AG04450 (cell line): ENCODE data around the gene SCAF4. TPM values are rescaled to one million over a fixed set of nuclear protein-coding genes. Genes with fewer than 3 reads are reported as not detected.

Source experiments
- CTCF ChIA-PET: fragments of 300-600, 350-600 bp; formaldehyde crosslinking; extraction: SDS; loops from one replicate; lab custom pipeline; 2022; ENCODE audit warnings: antibody characterized with exemption, inconsistent platforms; lab: Charles Lee
- POLR2A ChIA-PET: fragments of 350-600 bp; formaldehyde crosslinking; extraction: SDS; loops from one replicate; lab custom pipeline; 2021; ENCODE audit warnings: antibody characterized with exemption, inconsistent platforms; lab: Yijun Ruan, JAX
- DNase-seq: peaks from one replicate; pipeline ENCODE4 v3.0.0-alpha.2; 2011; ENCODE audit warnings: low read depth, low spot score
- H3K27ac ChIP-seq: one replicate; pipeline ENCODE4 v1.5.1; 2012; ENCODE audit warnings: low read depth, low read length, control low read depth
- H3K27me3 ChIP-seq: one replicate; pipeline ENCODE4 v1.6.0; 2012; ENCODE audit warnings: low read length; ENCODE audit not compliant: control insufficient read depth, insufficient read depth
- H3K4me3 ChIP-seq: 2 replicates; pipeline ENCODE4 v1.5.1; 2011; ENCODE audit warnings: mild to moderate bottlenecking, low read depth, low read length, control low read depth
- H3K9me3 ChIP-seq: 2 replicates; pipeline ENCODE4 v1.5.1; 2012; ENCODE audit warnings: low read length; ENCODE audit not compliant: control insufficient read depth, insufficient read depth
- polyA plus RNA-seq: library from polyadenylated mRNA; depleted of rRNA; stranded (reverse); fragments of >200 nt; gene quantifications from 2 replicates; pipeline ENCODE4 v1.2.3, GENCODE V29; 2011
- TF ChIP-seq, protein P1 (sequence below): IDR thresholded peaks from 2 replicates; pipeline ENCODE4 v1.5.1; 2011; ENCODE audit warnings: low read depth, low read length, control low read depth, inconsistent platforms

SCAF4 gene
- polyA plus RNA-seq, 1 experiment: 6.3 TPM

DNA sequence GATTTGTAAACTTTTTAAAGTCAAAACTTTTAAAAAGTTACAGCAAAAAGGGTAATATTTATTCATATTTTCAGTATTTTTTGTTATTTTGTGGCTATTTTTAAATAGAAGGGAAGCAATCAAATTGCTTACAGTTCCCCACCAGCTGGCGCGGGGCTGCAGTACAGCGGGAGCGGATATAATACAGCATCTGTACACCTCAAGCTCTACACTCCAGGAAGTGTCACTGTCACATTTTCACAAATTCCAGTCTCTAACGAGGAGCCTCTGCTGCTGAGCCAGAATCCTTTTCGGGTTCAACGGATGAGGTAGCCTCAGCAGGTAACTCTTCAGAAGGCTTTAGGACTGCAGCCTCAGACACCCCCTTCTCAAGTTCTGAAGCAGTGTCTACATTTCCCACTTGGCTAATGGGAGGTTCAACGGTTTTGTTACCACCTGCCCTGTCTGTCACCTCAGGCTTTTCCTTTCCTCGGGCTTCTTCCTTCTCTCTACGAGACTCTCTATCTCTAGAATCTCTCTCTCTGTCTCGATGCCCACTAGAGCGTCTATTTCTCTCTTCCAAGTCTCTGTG is 60.7 kb downstream of the SCAF4 start:
- H3K4me3 ChIP-seq: no peak overlapping the region
- no peak for DNase-seq
- ChIA-PET CTCF (no interaction called here), POLR2A (interaction anchor here (0.7 kb wide), 1 partner anchor 143 kb away, joined by 8 read pairs; no protein-coding TSS in a partner anchor)
- H3K27ac ChIP-seq: no peak overlapping the region
- no peaks in the 10 kb centered on the region for H3K27me3 ChIP-seq
- TF ChIP-seq, protein P1, sequence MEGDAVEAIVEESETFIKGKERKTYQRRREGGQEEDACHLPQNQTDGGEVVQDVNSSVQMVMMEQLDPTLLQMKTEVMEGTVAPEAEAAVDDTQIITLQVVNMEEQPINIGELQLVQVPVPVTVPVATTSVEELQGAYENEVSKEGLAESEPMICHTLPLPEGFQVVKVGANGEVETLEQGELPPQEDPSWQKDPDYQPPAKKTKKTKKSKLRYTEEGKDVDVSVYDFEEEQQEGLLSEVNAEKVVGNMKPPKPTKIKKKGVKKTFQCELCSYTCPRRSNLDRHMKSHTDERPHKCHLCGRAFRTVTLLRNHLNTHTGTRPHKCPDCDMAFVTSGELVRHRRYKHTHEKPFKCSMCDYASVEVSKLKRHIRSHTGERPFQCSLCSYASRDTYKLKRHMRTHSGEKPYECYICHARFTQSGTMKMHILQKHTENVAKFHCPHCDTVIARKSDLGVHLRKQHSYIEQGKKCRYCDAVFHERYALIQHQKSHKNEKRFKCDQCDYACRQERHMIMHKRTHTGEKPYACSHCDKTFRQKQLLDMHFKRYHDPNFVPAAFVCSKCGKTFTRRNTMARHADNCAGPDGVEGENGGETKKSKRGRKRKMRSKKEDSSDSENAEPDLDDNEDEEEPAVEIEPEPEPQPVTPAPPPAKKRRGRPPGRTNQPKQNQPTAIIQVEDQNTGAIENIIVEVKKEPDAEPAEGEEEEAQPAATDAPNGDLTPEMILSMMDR: no peak
- H3K9me3 ChIP-seq: no peaks in the 10 kb centered on the region

DNA sequence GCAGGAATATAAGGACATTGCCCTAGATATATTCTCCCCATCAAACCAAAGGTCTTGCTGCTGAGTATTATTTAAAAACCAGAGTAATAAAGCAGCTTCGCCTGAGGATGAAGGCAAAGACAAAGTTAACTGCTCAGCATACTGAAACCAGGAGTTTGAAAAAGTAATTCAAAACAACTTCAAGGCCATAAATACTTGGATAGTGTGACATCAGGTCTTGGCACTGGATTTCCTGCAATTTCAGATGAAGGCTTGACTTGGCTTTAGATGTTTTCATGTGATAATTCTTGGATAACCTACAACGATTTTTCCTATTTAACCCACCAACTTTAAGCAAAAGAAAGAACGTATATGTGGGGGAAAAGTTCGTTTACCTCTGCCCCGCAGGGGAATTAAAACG is 61.8 kb downstream of the SCAF4 start:
- CTCF ChIA-PET: interaction anchor here (0.5 kb wide), 1 partner anchor 271 kb away, joined by 3 read pairs; no protein-coding TSS in a partner anchor
- H3K27ac ChIP-seq: no peak overlapping the region
- POLR2A ChIA-PET: no interaction called here
- H3K9me3 ChIP-seq: no peaks in the 10 kb centered on the region
- H3K4me3 ChIP-seq: no peak overlapping the region
- no peak for DNase-seq
- TF ChIP-seq, protein P1: no peak
- H3K27me3 ChIP-seq: no peaks in the 10 kb centered on the region

DNA sequence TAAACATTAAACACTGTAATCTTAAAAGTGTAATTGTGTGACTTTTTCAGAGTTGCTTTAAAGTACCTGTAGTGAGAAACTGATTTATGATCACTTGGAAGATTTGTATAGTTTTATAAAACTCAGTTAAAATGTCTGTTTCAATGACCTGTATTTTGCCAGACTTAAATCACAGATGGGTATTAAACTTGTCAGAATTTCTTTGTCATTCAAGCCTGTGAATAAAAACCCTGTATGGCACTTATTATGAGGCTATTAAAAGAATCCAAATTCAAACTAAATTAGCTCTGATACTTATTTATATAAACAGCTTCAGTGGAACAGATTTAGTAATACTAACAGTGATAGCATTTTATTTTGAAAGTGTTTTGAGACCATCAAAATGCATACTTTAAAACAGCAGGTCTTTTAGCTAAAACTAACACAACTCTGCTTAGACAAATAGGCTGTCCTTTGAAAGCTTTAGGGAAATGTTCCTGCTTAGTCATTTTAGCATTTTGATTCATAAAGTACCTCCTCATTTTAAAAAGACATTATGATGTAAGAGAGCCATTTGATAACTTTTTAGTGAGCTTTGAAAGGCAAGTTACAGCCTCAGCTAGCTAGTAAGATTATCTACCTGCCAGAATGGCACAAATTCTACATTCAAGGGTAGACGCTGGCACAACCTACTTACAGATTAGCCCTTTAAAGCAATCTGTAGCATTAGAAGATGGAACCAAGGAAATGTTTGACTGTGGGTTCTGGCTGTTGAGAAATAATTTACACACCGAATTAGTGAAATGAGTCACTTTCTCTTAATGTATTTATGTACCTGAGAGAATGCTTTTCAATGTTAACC is 63.0 kb downstream of the SCAF4 start:
- Histone ChIP-seq H3K4me3 (no peak overlapping the region), H3K27ac (no peak overlapping the region), H3K9me3 (no peaks in the 10 kb centered on the region), H3K27me3 (no peaks in the 10 kb centered on the region)
- TF ChIP-seq, protein P1: no peak
- ChIA-PET POLR2A (no interaction called here), CTCF (no interaction called here)
- no peak for DNase-seq

DNA sequence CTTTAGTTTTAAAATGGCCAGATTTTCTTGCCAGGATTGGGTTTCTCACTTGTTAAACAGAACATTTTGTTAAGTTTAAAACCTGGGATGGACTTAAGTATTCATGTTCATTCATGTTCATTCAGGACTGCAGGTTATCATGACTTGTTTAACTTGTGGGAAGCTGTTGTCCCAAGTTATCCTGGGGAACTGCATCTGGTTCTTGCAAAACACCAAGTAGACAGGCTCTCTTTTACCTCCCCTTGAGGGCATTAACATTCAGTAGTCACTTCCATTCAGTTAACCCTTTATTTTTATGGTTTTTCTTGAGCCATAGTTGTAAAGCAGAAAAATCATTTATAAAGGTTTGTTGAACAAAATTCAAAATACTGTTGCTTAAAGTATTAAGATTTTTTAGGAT is 64.3 kb downstream of the SCAF4 start:
- no peak for DNase-seq
- POLR2A ChIA-PET: no interaction called here

More for the DNA sequence above, 64.3 kb downstream of the SCAF4 start:
- CTCF ChIA-PET: no interaction called here
- TF ChIP-seq, protein P1: no peak
- Histone ChIP-seq H3K4me3 (no peak overlapping the region), H3K9me3 (no peaks in the 10 kb centered on the region), H3K27me3 (no peaks in the 10 kb centered on the region), H3K27ac (no peak overlapping the region)
